DND-41 (cell line): ENCODE results near the gene PPP1R14C.

ENCODE experiments used
- EZH2 ChIP-seq: IDR thresholded peaks from 3 replicates; pipeline ENCODE4 v1.6.1; 2012; ENCODE audit warnings: borderline replicate concordance, low read depth, mild to moderate bottlenecking, moderate library complexity, low read length, inconsistent platforms; ENCODE audit not compliant: severe bottlenecking
- TF ChIP-seq, protein P1 (sequence below): IDR thresholded peaks from 2 replicates; pipeline ENCODE4 v1.5.1; 2012; ENCODE audit warnings: borderline replicate concordance, low read length, moderate library complexity, mild to moderate bottlenecking; ENCODE audit not compliant: poor library complexity, severe bottlenecking; ENCODE audit errors: extremely low read depth

DNA sequence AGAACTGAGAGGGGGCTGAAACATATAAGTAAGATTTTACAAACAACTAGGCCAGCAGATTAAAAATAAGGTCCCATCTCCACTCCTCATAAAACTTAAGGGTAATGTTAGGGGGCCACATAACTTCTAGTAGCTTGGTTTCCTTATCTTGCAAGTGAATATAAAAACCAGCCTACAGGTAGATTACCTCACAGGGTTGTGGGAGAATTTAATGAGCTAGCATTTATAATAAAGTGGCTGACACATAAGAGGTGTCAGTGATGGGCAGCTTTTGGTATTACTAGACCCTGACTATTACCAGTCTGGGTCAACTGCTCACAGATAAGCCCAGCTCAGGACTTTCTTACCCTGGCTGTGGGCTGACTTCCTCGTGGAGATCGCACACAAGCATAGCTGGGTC lies 9.2 kb upstream of the PPP1R14C start:
- TF ChIP-seq EZH2: no peak
- TF ChIP-seq, protein P1, sequence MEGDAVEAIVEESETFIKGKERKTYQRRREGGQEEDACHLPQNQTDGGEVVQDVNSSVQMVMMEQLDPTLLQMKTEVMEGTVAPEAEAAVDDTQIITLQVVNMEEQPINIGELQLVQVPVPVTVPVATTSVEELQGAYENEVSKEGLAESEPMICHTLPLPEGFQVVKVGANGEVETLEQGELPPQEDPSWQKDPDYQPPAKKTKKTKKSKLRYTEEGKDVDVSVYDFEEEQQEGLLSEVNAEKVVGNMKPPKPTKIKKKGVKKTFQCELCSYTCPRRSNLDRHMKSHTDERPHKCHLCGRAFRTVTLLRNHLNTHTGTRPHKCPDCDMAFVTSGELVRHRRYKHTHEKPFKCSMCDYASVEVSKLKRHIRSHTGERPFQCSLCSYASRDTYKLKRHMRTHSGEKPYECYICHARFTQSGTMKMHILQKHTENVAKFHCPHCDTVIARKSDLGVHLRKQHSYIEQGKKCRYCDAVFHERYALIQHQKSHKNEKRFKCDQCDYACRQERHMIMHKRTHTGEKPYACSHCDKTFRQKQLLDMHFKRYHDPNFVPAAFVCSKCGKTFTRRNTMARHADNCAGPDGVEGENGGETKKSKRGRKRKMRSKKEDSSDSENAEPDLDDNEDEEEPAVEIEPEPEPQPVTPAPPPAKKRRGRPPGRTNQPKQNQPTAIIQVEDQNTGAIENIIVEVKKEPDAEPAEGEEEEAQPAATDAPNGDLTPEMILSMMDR: no peak
